Upper lobe of left lung (tissue), 4 donors: ENCODE data around the gene AFP.

Source experiments
- EP300 ChIP-seq, 4 donors: sonication (generic); formaldehyde crosslinking; IDR thresholded peaks; one replicate each; pipeline ENCODE4 v1.5.1; 2017; ENCODE audit warnings: antibody characterized with exemption in 4 of 4, control low read depth in 2 of 4
- TF ChIP-seq, protein P1 (sequence below), 6 experiments: fragments of 450-650 bp in 4 of 6; fragments of 200-600 bp in 2 of 6; sonication (generic) in 2 of 6; IDR thresholded peaks; one replicate each; pipeline ENCODE4 v1.5.1; 2016 to 2019; ENCODE audit warnings: antibody characterized with exemption in 6 of 6

DNA sequence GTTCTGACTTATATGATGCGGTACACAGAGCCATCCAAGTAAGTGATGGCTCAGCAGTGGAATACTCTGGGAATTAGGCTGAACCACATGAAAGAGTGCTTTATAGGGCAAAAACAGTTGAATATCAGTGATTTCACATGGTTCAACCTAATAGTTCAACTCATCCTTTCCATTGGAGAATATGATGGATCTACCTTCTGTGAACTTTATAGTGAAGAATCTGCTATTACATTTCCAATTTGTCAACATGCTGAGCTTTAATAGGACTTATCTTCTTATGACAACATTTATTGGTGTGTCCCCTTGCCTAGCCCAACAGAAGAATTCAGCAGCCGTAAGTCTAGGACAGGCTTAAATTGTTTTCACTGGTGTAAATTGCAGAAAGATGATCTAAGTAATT, 15.4 kb upstream of the AFP start:
- TF ChIP-seq, protein P1, sequence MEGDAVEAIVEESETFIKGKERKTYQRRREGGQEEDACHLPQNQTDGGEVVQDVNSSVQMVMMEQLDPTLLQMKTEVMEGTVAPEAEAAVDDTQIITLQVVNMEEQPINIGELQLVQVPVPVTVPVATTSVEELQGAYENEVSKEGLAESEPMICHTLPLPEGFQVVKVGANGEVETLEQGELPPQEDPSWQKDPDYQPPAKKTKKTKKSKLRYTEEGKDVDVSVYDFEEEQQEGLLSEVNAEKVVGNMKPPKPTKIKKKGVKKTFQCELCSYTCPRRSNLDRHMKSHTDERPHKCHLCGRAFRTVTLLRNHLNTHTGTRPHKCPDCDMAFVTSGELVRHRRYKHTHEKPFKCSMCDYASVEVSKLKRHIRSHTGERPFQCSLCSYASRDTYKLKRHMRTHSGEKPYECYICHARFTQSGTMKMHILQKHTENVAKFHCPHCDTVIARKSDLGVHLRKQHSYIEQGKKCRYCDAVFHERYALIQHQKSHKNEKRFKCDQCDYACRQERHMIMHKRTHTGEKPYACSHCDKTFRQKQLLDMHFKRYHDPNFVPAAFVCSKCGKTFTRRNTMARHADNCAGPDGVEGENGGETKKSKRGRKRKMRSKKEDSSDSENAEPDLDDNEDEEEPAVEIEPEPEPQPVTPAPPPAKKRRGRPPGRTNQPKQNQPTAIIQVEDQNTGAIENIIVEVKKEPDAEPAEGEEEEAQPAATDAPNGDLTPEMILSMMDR (IDR thresholded peaks at IDR 0.05), result no peak
- TF ChIP-seq EP300 (IDR thresholded peaks at IDR 0.05), result no peak
